ENCODE data around the gene SEL1L.

DNA sequence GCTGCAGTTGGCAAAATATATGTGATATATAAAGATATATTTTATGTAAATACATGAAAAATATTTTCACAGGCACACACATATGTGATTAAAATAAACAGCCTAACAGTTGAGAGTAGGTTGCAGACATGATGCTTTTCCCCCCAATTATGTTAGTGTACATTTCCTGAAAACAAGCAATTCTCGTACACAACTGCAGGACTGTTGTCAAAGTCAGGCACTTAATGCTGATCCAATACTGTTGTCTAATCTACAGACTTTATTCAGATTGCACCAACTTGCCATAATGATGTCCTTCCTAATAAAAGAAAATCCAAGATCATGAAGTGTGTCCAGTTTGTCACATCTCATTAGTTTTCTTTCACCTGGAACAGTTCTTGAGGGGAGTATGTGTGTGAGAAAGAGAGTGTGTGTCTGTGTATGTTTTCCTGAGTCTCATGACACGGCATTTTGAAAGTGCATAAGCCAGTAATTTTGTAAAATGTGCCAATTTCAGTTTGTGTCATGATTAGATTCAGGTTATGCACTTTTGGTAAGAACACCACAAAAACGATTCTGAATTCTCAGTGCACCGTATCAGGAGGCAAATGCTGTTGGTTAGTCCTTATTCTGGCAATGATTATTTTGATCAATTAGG, 16.5 kb upstream of the SEL1L start:
- TF ChIP-seq EZH2phosphoT487 (IDR thresholded peaks at IDR 0.05; ENCODE audit: borderline replicate concordance, low read depth, low read length): no peak
- TF ChIP-seq, protein P1, sequence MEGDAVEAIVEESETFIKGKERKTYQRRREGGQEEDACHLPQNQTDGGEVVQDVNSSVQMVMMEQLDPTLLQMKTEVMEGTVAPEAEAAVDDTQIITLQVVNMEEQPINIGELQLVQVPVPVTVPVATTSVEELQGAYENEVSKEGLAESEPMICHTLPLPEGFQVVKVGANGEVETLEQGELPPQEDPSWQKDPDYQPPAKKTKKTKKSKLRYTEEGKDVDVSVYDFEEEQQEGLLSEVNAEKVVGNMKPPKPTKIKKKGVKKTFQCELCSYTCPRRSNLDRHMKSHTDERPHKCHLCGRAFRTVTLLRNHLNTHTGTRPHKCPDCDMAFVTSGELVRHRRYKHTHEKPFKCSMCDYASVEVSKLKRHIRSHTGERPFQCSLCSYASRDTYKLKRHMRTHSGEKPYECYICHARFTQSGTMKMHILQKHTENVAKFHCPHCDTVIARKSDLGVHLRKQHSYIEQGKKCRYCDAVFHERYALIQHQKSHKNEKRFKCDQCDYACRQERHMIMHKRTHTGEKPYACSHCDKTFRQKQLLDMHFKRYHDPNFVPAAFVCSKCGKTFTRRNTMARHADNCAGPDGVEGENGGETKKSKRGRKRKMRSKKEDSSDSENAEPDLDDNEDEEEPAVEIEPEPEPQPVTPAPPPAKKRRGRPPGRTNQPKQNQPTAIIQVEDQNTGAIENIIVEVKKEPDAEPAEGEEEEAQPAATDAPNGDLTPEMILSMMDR (conservative IDR thresholded peaks at IDR 0.05; ENCODE audit: low read length): no peak
